Stimulated activated CD4-positive, alpha-beta T cell treated with anti-CD3 and anti-CD28 coated beads, Interleukin-4, amount 100 ng/mL, for 1 hour (primary cell): Measurements from ENCODE around the gene NRAP.

Experiments used
- DNase-seq: peaks from one replicate; pipeline ENCODE4 v3.0.0-alpha.2; 2020

NRAP gene

GRCh38 chr10:113605268-113605978 is 58.4 kb downstream of the NRAP start:
- DNase-seq: no peak

DNA sequence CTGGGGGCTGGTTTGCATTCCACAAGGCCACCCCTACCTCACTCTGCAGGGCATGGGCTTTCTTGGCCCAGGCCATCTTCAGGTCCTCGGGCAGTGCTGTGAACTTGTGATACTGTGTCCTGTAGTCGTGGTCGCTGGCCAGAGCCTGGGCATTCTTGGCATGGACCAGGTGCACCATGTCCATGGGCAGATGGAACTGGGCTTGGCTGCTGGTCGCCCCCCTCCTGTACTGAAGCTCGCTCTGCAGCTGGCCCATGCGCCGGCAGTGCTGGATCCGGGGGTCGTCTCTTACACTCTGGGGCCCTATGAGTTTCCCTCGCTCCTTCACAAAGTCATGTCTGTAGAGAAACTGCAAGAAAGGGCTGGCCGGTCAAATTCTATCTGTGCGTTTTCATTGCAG is 59.3 kb downstream of the NRAP start:
- no peak for DNase-seq

GRCh38 chr10:113603057-113603777 is 60.6 kb downstream of the NRAP start:
- no peak for DNase-seq

GRCh38 chr10:113600569-113600968 is 63.3 kb downstream of the NRAP start:
- DNase-seq: no peak

DNA sequence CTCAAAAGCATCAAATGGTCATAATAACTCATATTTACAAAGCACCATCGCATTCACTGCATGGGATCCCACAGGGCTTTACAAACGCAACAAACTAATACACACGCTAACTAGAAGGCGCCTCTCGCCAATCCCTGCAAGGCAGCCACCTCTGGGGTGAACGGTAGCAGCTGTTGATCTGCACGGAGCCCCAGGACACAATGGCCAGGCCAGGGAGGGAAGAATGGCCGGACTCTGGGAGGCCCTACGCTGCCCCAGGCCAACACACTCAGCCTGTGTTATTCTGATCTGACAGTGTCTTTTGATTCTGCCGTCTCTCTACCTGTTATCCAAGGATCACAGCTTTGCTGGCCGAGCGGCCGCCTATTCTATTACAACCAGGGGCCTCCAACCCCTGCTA is 69.2 kb downstream of the NRAP start:
- no peak for DNase-seq

DNA sequence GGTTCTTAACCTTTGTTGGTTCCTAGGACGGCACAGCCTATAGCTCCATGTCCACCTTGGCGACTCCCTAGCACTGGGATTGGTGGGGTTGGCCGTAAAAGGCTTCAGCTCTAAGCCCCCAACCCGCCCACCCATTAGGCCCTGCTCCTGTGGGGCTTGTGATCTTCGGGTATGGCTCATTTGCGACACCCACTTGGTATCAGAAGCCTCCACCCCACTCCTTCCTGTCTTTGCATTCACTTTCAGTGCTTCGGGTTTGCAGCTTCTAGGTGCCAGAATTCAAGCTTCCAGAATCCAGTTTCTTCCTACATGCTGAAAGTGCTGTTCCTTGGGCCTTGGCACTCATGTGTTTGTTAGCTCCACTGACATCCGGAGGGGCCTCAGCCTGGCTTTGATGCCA is 71.5 kb downstream of the NRAP start:
- no peak for DNase-seq

DNA sequence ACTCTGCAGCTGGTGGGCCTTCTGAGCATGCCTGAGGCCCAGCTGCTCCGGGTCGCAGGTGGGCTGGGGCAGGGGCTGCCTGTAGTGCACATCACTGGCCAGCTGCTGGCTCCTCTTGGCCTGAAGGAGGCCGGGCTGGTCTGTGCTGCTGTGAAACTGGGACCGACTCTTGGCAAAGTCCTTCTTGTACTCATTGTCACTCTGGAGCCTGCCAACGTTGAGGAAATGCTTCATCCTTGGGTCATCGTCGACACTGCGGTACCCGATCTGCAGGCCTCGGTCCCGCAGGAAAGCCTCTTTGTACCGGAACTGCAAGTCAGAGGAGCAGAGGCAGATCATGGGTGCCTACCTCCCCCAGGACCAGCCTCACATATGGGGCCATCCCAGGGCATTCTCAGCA is 73.3 kb downstream of the NRAP start:
- DNase-seq: no peak

DNA sequence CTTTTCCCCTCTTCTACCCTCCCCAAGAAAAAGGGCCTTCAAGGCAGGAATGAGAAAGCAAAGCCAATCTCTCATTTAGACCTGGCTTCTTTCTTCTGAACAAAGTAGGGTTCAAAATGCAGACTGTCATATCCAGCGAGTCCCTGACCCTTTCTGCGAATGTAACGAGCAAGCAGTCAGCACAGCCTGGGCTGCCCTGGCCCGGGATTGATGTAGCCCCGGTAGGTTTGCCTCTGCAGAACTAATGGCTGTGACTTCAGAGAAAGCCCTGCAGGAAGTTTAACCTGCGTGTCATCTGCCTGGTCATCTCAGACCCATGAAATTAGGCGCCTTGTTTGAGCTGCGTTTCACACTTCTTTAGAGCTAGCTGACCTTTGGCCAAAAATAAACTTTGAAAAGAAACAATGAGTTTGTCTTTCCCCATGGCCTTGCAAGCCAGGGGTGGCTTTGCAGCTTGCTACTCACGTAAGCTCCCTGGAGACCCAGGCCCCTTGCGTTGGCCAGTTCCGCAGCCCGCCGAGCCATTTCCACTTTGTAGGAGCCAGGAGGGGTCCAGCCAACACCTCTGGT is 74.6 kb downstream of the NRAP start:
- DNase-seq: no peak

GRCh38 chr10:113585949-113586348 is 77.9 kb downstream of the NRAP start:
- no peak for DNase-seq

DNA sequence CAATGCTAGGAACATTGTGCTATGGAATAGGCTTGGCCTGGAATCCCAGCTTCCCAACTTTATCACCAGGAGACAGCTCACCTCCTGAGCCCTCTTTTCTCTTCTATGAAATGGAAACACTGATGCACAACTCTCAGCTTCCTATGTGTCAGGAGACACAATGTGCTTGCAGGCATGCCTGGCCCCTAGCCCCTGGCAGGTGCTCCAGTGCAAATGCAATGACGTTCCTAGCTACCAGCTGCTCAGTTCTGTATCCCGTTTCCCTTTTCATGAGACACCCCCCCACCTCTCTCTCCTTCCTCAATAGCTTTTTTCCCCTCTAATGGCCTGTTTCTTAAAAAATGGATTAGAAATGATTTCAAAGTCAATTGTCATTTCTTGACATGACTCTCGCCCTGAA is 80.3 kb downstream of the NRAP start:
- DNase-seq: no peak

DNA sequence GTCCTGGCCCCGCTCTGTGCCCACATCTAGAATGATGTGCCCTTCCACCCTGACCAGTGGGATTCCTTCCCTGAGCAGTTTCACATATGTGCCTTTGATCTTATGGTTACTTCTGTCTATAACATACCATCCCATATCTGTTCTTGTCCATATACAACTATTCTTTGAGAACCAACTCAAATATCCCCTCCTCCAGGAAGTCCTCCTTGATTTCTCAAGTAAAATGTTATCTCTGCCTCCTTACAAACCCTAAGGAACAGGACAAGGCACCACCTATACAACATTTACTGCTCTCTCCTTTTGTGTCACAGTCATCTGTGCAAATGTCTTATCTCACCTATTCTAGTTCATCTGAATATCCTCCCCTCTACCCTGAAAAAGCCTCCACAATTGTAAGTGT is 82.7 kb downstream of the NRAP start:
- no peak for DNase-seq

- no peak for DNase-seq
These were observed 85.1 kb downstream of the NRAP start for GRCh38 chr10:113578773-113579172.

DNA sequence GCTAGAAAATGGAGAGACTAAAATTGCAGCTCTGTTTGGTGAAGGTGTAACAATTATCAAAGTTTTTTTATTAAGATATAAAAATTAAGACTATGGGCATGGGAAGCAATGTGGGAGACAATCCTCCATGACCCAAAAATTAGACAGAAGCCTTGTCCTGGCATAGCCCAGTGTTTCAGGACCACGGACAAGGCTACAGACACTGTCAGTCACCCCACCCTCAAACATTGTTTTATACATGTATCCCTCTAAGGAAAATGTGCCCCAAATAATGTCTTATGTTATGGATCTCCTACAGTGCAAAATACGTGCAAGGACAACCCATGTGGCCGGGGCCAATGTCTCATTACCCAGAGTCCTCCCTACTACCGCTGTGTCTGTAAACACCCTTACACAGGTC is 87.0 kb downstream of the NRAP start:
- no peak for DNase-seq

DNA sequence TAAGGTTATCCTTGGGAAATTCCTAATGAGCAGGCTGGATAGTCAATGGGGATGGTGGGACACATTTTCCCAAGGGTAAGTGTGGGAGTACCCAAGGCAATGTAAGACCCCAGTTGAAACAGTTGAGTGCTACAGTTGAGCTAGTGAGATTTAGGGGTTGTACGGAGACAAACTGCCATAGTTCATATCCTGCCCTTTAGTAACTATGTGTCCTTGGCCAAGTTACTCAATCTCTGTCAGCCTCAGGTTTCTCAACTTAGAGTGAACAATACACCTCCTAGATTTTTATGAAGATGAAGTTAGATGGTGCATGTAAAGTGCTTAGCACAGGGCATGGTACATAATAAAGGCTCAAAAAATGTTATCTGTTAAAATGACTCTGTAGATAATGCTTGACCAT is 90.5 kb downstream of the NRAP start:
- DNase-seq: no peak

GRCh38 chr10:113572520-113573290 is 91.1 kb downstream of the NRAP start:
- no peak for DNase-seq

- DNase-seq: no peak
These were observed 94.3 kb downstream of the NRAP start for GRCh38 chr10:113569576-113569975.

DNA sequence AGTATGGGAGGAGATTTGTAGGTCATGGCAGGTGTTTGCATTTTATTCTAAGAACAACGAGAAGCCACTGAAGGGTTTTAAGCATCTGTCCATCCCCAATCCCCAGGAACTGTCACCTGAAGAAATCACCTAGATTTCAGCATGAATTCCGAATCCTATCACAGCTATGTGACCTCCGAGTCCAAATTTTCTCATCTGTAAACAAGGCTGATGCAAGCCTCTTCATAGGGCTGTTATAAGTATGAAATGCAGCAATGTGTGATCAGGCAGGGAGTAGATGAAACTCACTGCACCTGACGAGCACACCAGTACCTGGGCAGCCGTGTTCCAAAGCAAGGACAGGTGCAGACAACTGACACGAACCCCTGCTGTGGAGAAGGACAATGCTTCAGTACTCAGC is 97.0 kb downstream of the NRAP start:
- DNase-seq: no peak

DNA sequence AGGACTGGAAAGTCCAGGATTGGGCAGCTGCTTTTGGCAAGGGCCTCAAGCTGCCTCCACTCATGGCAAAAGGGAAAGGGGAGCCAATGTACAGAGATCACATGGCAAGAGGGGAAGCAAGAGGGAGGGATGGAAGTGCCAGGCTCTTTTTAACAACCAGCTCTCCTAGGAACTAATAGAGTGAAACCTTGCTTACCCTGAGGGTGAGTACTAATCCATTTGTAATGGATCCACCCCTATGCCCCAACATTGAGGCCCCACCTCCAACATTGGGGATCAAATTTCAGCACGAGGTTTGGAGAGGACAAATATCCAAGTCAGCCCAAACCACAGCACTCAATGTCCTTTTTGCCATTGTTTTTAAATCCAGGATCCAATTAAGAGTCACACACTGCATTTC is 98.5 kb downstream of the NRAP start:
- DNase-seq: no peak

- peak; percentile 70 for DNase-seq
These were observed 100.3 kb downstream of the NRAP start for GRCh38 chr10:113563306-113564088.

DNA sequence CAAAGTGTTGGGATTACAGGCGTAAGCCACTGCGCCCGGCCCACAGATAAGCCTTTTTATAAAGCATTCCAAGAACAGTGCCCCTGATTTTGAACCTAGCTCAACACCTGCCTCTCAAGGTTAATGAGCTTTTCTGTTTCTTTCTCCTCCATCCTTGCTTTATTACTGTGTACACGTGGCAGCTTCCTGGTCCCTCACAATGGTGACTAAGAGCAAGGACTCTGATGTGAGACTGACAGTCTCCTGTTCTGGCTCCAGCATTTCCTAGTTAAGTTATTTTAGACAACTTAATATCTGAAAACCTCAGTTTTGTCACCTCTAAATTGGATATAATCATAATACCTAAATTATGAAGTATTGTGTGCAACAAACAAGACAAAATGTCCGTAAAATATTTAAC is 101.1 kb downstream of the NRAP start:
- DNase-seq: no peak

DNA sequence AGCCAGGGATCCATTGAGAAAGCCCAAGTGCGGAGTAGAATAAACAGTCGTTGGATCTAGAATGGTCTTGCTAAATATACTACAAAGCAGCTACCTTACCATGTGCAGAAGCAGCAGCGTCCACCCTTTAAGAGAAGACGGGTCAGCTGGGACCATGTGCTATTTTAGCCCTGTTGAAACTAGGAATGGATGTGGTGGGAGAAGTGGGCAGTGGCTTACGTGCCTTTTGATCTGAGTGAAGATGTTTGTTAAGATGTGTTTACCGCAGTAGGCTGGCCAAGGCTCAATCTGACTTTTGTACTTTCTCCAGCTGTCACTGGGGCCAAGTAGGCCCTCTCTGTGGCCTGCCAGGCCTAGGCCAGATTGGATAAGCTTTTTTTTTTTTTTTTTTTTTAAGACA is 101.8 kb downstream of the NRAP start:
- no peak for DNase-seq

DNA sequence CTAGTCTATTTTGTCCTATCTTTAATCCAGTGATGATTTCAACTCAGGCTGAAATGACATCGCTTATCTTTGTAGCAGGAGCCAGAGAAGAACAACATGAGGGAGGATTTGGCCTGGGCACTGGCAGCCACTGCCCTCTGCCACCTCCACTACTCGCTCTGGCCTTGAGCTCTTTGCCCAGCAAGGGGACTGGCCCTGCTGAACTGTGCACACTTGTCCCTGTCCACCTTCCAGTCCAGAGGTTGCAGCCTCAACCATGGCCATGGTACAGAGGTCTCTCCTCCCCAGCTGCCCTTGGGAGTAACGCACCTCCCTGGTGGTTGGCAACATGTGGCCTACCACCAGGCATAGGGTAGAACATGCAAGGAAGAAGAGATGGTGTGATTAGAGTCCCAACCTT is 102.6 kb downstream of the NRAP start:
- no peak for DNase-seq

DNA sequence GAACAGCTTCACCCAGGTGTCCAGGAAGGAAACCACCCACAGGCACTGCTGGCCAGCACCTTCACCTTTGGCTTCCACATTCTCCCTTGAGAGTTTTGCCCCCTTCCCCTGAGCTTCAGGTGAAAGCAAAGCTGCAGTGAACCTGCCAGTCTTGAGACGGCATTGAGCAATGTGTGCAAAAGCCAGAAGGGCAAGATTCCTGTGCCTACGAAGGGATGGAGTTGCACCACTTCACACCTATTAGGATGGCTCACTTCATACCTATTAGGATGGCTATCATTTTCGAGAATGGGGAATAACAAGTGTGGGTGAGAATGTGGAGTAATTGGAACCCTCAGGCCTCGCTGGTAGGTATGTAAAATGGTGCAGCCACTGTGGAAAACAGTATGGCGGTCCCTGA is 103.8 kb downstream of the NRAP start:
- no peak for DNase-seq
